HL-60 (cell line): ENCODE data around the gene BTBD17.

Source experiments
- DNase-seq, 2 experiments: peaks; one replicate each; pipeline ENCODE4 v3.0.0-alpha.2; 2010 to 2020; ENCODE audit warnings: low read depth in 1 of 2, low spot score in 1 of 2
- H3K27ac ChIP-seq: fragments of 250-450 bp; sonication (Bioruptor Pico); replicated peaks from 2 replicates; pipeline ENCODE4 v1.5.1; 2020; ENCODE audit warnings: mild to moderate bottlenecking, moderate library complexity
- H3K27me3 ChIP-seq: fragments of 250-450 bp; sonication (Bioruptor Pico); 2 replicates; pipeline ENCODE4 v1.5.1; 2021; ENCODE audit warnings: mild to moderate bottlenecking, moderate library complexity; ENCODE audit not compliant: insufficient read depth, poor library complexity, severe bottlenecking
- H3K4me3 ChIP-seq: replicated peaks from 2 replicates; pipeline ENCODE4 v1.5.1; 2011; ENCODE audit warnings: mild to moderate bottlenecking, control low read depth, low read length; ENCODE audit not compliant: insufficient read depth
- CTCF ChIP-seq: IDR thresholded peaks from one replicate; pipeline ENCODE4 v1.5.1; 2011; ENCODE audit warnings: low read length, control low read depth, inconsistent platforms; ENCODE audit not compliant: insufficient read depth
- GABPA ChIP-seq: IDR thresholded peaks from 2 replicates; pipeline ENCODE4 v1.6.1; 2012; ENCODE audit warnings: low read depth
- POLR2AphosphoS5 ChIP-seq: IDR thresholded peaks from 2 replicates; pipeline ENCODE4 v1.6.1; 2012; ENCODE audit warnings: low read depth
- SPI1 ChIP-seq: IDR thresholded peaks from 2 replicates; pipeline ENCODE4 v1.6.1; 2012; ENCODE audit warnings: low read depth, mild to moderate bottlenecking, borderline replicate concordance
- TF ChIP-seq, protein P1 (sequence below): IDR thresholded peaks from 2 replicates; pipeline ENCODE4 v1.6.1; 2012; ENCODE audit warnings: low read depth; ENCODE audit not compliant: insufficient replicate concordance

BTBD17 gene

DNA sequence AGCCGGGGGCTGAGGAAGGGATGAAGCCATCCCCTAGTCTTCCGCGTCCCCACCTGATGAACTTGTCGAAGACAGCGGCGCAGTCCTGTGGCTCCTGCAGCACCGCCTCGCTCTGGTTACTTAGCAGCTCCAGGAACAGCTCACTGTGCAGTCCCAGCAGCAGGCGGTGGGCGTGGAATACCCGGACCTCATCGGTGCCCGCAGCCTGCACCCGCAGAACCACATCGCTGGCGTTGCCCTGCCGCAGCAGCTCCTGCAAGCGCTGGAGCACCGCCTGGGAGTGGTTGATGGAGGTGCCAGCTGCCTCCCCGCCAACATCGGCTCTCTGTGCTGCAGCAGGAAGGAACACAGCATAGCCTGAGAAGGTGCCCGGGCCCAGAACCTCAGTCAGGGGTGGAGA, 1.8 kb downstream of the BTBD17 start:
- Histone ChIP-seq H3K27ac (no peak overlapping the region), H3K4me3 (no peak overlapping the region), H3K27me3 (peaks cover 54% of the 10 kb centered on the region)
- no peak for TF ChIP-seq CTCF
- no peak for TF ChIP-seq GABPA
- no peak for TF ChIP-seq SPI1
- no peak for TF ChIP-seq POLR2AphosphoS5
- TF ChIP-seq, protein P1, sequence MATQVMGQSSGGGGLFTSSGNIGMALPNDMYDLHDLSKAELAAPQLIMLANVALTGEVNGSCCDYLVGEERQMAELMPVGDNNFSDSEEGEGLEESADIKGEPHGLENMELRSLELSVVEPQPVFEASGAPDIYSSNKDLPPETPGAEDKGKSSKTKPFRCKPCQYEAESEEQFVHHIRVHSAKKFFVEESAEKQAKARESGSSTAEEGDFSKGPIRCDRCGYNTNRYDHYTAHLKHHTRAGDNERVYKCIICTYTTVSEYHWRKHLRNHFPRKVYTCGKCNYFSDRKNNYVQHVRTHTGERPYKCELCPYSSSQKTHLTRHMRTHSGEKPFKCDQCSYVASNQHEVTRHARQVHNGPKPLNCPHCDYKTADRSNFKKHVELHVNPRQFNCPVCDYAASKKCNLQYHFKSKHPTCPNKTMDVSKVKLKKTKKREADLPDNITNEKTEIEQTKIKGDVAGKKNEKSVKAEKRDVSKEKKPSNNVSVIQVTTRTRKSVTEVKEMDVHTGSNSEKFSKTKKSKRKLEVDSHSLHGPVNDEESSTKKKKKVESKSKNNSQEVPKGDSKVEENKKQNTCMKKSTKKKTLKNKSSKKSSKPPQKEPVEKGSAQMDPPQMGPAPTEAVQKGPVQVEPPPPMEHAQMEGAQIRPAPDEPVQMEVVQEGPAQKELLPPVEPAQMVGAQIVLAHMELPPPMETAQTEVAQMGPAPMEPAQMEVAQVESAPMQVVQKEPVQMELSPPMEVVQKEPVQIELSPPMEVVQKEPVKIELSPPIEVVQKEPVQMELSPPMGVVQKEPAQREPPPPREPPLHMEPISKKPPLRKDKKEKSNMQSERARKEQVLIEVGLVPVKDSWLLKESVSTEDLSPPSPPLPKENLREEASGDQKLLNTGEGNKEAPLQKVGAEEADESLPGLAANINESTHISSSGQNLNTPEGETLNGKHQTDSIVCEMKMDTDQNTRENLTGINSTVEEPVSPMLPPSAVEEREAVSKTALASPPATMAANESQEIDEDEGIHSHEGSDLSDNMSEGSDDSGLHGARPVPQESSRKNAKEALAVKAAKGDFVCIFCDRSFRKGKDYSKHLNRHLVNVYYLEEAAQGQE = no peak
- DNase-seq = no peak

DNA sequence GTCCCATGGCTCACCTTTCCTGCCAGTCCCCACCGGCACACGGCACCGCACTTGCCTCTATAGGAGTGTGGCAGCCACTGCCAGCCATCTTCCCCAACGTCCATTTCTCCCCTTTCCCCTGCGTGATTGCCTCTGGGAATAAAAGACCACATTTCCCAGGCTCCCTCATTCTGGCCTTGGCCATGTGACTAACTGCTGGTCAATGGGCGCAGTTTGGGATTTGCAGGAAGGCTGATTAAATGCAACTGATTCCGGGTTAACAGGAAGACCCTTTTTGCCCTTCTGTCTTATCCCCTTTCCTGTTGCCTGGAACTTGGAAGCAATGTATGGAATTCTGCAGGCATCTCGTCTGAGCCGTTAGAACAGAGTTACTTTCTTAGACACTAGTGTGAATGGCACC, 3.0 kb downstream of the BTBD17 start:
- no peak for DNase-seq
- Histone ChIP-seq H3K27me3 (peaks cover 63% of the 10 kb centered on the region), H3K4me3 (no peak overlapping the region), H3K27ac (no peak overlapping the region)
- TF ChIP-seq SPI1 (no peak), GABPA (no peak), CTCF (no peak), POLR2AphosphoS5 (no peak)
- TF ChIP-seq, protein P1 = no peak

DNA sequence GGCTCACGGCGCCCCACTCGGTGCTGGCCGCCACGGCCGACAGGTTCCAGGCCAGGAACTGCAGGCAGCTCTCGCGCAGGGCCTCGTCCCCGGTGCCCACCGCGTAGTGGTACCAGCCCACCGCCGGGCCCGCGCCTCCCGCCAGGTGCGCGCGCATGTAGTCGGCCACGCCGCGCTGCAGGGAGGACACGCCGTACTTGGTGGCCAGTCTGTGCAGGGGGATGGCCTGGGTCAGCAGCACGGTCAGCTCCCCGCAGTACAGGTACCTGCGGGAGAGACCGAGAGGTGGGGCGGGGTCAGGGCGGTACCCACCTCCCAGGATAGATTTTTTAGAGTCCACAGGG, 4.2 kb downstream of the BTBD17 start:
- Histone ChIP-seq H3K4me3 (no peak overlapping the region), H3K27me3 (peaks cover 71% of the 10 kb centered on the region), H3K27ac (no peak overlapping the region)
- TF ChIP-seq, protein P1 = no peak
- TF ChIP-seq GABPA (no peak), POLR2AphosphoS5 (no peak), CTCF (no peak), SPI1 (no peak)
- DNase-seq = no peak
